ENCODE data around the gene PITPNB. TPM values are rescaled to one million over a fixed set of nuclear protein-coding genes. Genes with fewer than 3 reads are reported as not detected.

PITPNB gene
- total and polyA plus RNA-seq, 2 of the 13 experiments (the other 11 are each of a cell fraction or from before 2014, with no cell fraction given) = 17.0 to 30.1 TPM

DNA sequence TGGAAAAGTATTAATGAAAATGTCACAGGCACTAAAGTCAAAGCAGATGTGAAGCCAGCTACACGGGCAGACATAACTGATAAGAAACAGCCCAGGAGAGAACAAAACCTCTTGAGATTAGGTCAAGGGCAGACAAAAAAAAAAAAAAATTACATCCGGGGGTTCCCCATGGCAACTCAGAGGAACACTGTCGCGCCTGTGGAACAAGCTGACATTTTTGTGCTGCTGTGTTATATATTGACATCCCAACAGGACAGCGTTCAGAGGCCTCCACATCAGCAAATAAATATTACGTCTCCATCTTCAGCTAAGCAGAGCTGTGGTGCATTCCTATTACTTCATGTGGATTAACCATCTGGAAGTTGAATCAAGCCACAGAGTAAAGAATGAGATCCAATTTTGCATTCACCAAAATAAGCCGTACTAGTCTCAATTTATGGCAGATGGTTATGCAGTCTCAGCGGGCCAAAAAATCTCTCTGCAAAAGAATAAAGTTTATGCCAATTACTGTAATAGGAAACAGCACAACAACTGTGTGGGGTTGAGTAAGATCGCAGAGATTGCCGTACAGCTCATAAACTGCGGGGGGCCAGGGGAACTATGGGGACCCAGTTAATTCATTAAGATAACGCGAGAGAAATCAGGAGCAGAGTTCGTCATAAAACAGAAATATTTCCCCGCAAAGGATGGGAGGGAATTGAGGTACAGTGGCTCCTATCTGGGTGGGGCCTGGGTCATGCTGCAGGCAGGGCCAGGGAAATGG lies 76.2 kb downstream of the PITPNB start:
- WGBS (ENCODE audit: low lambda C conversion rate) = 95% methylated on average over 15 of the region's 15 CpGs
- H3K36me3 ChIP-seq (replicated peaks in 1 of 2; ENCODE audit: control insufficient read depth in 1 of 2, insufficient read depth in 2 of 2, low read length in 2 of 2) = peaks cover 0 to 6% of the 10 kb centered on the region in 2 experiments; a peak in 2 of 5 replicates
- POLR2A ChIA-PET = no interaction called here
- H3K27me3 ChIP-seq (ENCODE audit: control insufficient read depth in 1 of 2, insufficient read depth in 2 of 2, low read length in 2 of 2) = no peaks in the 10 kb centered on the region
- DNase-seq (ENCODE audit: low spot score) = no peak
- FAIRE-seq = no peak
- BruUV-seq (replicated peaks) = no TSS peak
- H3K9me3 ChIP-seq (ENCODE audit: low read length) = no peaks in the 10 kb centered on the region
- H3K9ac ChIP-seq (ENCODE audit: insufficient read depth, low read depth, low read length) = no peak overlapping the region
- in situ Hi-C loops (cut with HindIII; ENCODE audit: extremely low pct_ligation_motif_present, low pct_unique_long_range_greater_than_20kb) = loop anchor here (10.0 kb wide), 1 partner anchor 62 kb away; no protein-coding TSS in a partner anchor
- ATAC-seq = no peak
- no peak overlapping the region for H3K4me3 ChIP-seq (replicated peaks in 1 of 3; ENCODE audit: insufficient read depth in 1 of 3, low read depth in 2 of 3, low read length in 3 of 3)
- intact Hi-C loops (cut with micrococcal nuclease; ENCODE audit: unreplicated experiment) = no loop called here
- CTCF ChIA-PET (ENCODE audit: low intra/inter-chr PET ratio, low total read pairs) = no interaction called here
- no peaks in the 10 kb centered on the region; the same call in 1 of the 2 replicates for H4K20me1 ChIP-seq (ENCODE audit: insufficient read depth, low read length)
- H3K4me2 ChIP-seq (ENCODE audit: low read depth, low read length) = no peak overlapping the region
- no peak overlapping the region for H2AFZ ChIP-seq (ENCODE audit: low read length)
- no peaks in the 10 kb centered on the region for H3K79me2 ChIP-seq (ENCODE audit: insufficient read depth, low read length)
- no peaks in the 10 kb centered on the region for H3K4me1 ChIP-seq (ENCODE audit: insufficient read depth, low read length)
- no peak overlapping the region for H3K27ac ChIP-seq (ENCODE audit: extremely low read length, insufficient read depth, low read length)
- no peak for TF ChIP-seq ZNF562 (CRISPR knock-in tag; IDR thresholded peaks at IDR 0.05; ENCODE audit: borderline replicate concordance)
- TF ChIP-seq ZFP36 (IDR thresholded peaks at IDR 0.05; ENCODE audit: borderline replicate concordance, low read depth, low read length, partially characterized antibody) = no peak
- no peak for TF ChIP-seq ZFYVE20 (CRISPR knock-in tag; IDR thresholded peaks at IDR 0.05; ENCODE audit: borderline replicate concordance, low read depth)
- TF ChIP-seq, protein P1, sequence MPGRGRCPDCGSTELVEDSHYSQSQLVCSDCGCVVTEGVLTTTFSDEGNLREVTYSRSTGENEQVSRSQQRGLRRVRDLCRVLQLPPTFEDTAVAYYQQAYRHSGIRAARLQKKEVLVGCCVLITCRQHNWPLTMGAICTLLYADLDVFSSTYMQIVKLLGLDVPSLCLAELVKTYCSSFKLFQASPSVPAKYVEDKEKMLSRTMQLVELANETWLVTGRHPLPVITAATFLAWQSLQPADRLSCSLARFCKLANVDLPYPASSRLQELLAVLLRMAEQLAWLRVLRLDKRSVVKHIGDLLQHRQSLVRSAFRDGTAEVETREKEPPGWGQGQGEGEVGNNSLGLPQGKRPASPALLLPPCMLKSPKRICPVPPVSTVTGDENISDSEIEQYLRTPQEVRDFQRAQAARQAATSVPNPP (CRISPR knock-in tag; IDR thresholded peaks at IDR 0.05) = no peak
- TF ChIP-seq, protein P2, sequence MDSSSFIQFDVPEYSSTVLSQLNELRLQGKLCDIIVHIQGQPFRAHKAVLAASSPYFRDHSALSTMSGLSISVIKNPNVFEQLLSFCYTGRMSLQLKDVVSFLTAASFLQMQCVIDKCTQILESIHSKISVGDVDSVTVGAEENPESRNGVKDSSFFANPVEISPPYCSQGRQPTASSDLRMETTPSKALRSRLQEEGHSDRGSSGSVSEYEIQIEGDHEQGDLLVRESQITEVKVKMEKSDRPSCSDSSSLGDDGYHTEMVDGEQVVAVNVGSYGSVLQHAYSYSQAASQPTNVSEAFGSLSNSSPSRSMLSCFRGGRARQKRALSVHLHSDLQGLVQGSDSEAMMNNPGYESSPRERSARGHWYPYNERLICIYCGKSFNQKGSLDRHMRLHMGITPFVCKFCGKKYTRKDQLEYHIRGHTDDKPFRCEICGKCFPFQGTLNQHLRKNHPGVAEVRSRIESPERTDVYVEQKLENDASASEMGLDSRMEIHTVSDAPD (CRISPR knock-in tag; IDR thresholded peaks at IDR 0.05) = no peak
- no peak for TF ChIP-seq TBP (CRISPR knock-in tag; IDR thresholded peaks at IDR 0.05)
- no peak for TF ChIP-seq RFXANK (CRISPR knock-in tag; IDR thresholded peaks at IDR 0.05)
- TF ChIP-seq ARNTL (CRISPR knock-in tag; IDR thresholded peaks at IDR 0.05) = no peak
- TF ChIP-seq ETV5 (CRISPR knock-in tag; IDR thresholded peaks at IDR 0.05; ENCODE audit: borderline replicate concordance) = no peak
- no peak for TF ChIP-seq ZNF841 (CRISPR knock-in tag; IDR thresholded peaks at IDR 0.05; ENCODE audit: borderline replicate concordance)
- no peak for TF ChIP-seq ZNF256 (CRISPR knock-in tag; conservative IDR thresholded peaks at IDR 0.05)
- TF ChIP-seq KLF6 (CRISPR knock-in tag; IDR thresholded peaks at IDR 0.05) = no peak
- no peak for TF ChIP-seq SRF (IDR thresholded peaks at IDR 0.05; ENCODE audit: low read depth, low read length)
- TF ChIP-seq RAD21 (CRISPR knock-in tag; IDR thresholded peaks at IDR 0.05) = no peak
- TF ChIP-seq RAD51 (IDR thresholded peaks at IDR 0.05; ENCODE audit: borderline replicate concordance) = no peak
